Measurements from ENCODE around the gene ZNF529. TPM values are rescaled to one million over a fixed set of nuclear protein-coding genes. Genes with fewer than 3 reads are reported as not detected.
"Not testable (repeated sequence)": the region's sequence is repeated elsewhere in the genome, so short reads cannot be mapped to it uniquely, and the experiment has no call there.

ZNF529 gene
- total RNA-seq (1 to 10 TPM; 2.3 to 7.0 (median 3.7) TPM), polyA plus RNA-seq (1 to 10 TPM; 2.5 to 5.3 TPM)

- Histone ChIP-seq H3K27me3 (no peaks in the 10 kb centered on the region), H3K4me1 (peaks cover 0 to 13% (median 12%) of the 10 kb centered on the region in 3 donors), H3K9me3 (no peaks in the 10 kb centered on the region), H3K27ac (peak within 1 kb of the TSS; percentile 71 to 81 (median 76)), H3K4me3 (peak within 1 kb of the TSS; percentile 70 to 86 (median 75)), H3K36me3 (peaks cover 3 to 7% (median 4%) of the 10 kb centered on the region in 3 donors)
- FAIRE-seq (no peak), ATAC-seq (peak; percentile 98 to 99 (median 98)), DNase-seq (peak; percentile 84 to 92 (median 87))
- 0 to 1% methylated on average over 58 to 66 of the region's 66 CpGs for WGBS, 2 donors
- TF ChIP-seq CTCF (IDR thresholded peaks at IDR 0.05) = no peak
- intact Hi-C loops (cut with DNase I) = no loop called here
These were observed at the start of gene ZNF529 for GRCh38 chr19:36573020-36573894. Gene ZNF529, minus strand, starts transcription at chr19:36573292. Its CDS starts 946 bp downstream, at chr19:36572346.

GRCh38 chr19:36605877-36606478 lies 32.9 kb upstream of the ZNF529 start:
- H3K4me3 ChIP-seq = peak overlapping the region; percentile 36 to 75 (median 52)
- ATAC-seq = no peak
- intact Hi-C loops (cut with DNase I) = no loop called here
- H3K4me1 ChIP-seq = no peaks in the 10 kb centered on the region
- H3K36me3 ChIP-seq = no peaks in the 10 kb centered on the region
- 2 to 8% methylated on average over 1 of the region's 1 CpG for WGBS, 2 donors
- DNase-seq = no peak
- FAIRE-seq = no peak
- H3K9me3 ChIP-seq = no peaks in the 10 kb centered on the region
- H3K27ac ChIP-seq = peak overlapping the region in 2 of 4 donors; percentile 42 to 69
- no peaks in the 10 kb centered on the region for H3K27me3 ChIP-seq
- TF ChIP-seq CTCF (IDR thresholded peaks at IDR 0.05) = no peak

- ATAC-seq (peak; percentile 93 to 97 (median 93)), DNase-seq (peak; percentile 52 to 86 (median 70)), FAIRE-seq (no peak)
- Histone ChIP-seq H3K4me3 (peak within 1 kb of the TSS; percentile 36 to 75 (median 52)), H3K27me3 (no peaks in the 10 kb centered on the region), H3K4me1 (no peaks in the 10 kb centered on the region), H3K9me3 (no peaks in the 10 kb centered on the region), H3K27ac (peak within 1 kb of the TSS; percentile 42 to 71 (median 64)), H3K36me3 (no peaks in the 10 kb centered on the region)
- WGBS, 2 donors = 1% methylated on average over 70 to 73 of the region's 73 CpGs
- intact Hi-C loops (cut with DNase I) = no loop called here
- TF ChIP-seq CTCF (IDR thresholded peaks at IDR 0.05) = no peak
These were observed 32.2 kb upstream of the ZNF529 start, which contains the start of gene ZNF382 for GRCh38 chr19:36605101-36605876. Gene ZNF382, plus strand, starts transcription at chr19:36605313. Its CDS starts 4,602 bp downstream, at chr19:36609915.

DNA sequence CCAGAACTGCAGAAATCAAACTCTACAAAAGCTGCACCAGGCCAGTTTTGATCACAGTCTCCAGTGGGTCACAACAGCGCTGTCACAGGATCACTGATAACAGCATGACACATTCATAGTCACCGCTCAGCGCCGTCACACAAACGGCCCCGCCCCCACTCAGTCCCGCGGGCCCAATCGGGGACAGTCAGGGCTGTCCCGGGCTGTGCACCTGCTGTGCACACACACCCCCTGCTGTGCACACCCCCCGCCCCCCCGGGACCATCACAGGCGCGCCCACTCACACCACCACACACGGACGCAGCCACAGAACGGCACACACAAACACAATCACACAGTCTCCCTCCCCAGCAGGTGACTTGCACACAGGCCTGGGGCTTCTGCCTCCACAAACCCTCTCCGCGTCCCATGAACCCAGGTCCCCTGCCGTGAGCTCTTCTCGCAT lies 31.6 kb upstream of the ZNF529 start:
- ATAC-seq = peak; percentile 76 to 94 (median 87)
- H3K9me3 ChIP-seq = no peaks in the 10 kb centered on the region
- WGBS, 2 donors = 1% methylated on average over 20 to 21 of the region's 21 CpGs
- TF ChIP-seq CTCF (IDR thresholded peaks at IDR 0.05) = no peak
- H3K4me3 ChIP-seq = peak overlapping the region; percentile 36 to 75 (median 52)
- H3K4me1 ChIP-seq = no peaks in the 10 kb centered on the region
- intact Hi-C loops (cut with DNase I) = no loop called here
- peak overlapping the region; percentile 42 to 71 (median 64) for H3K27ac ChIP-seq
- H3K27me3 ChIP-seq = no peaks in the 10 kb centered on the region
- no peaks in the 10 kb centered on the region for H3K36me3 ChIP-seq
- FAIRE-seq = no peak
- peak; percentile 44 to 77 (median 52) for DNase-seq

- not testable (repeated sequence) for ATAC-seq, FAIRE-seq
These were observed 29.6 kb upstream of the ZNF529 start for GRCh38 chr19:36602681-36603080.

More at GRCh38 chr19:36602681-36603080, 29.6 kb upstream of the ZNF529 start:
- DNase-seq; intact Hi-C loops (cut with DNase I); H3K27me3 ChIP-seq; H3K4me1 ChIP-seq; H3K27ac ChIP-seq; H3K9me3 ChIP-seq; H3K4me3 ChIP-seq; H3K36me3 ChIP-seq: not testable (repeated sequence)
- WGBS, 2 donors = 86 to 91% methylated on average over 10 of the region's 10 CpGs
